Keratinocyte (primary cell): ENCODE data around the gene NEURL4. TPM values are rescaled to one million over a fixed set of nuclear protein-coding genes. Genes with fewer than 3 reads are reported as not detected.

ENCODE experiments used
- DNase-seq: peaks from one replicate; pipeline ENCODE4 v3.0.0-alpha.2; 2011; ENCODE audit warnings: low read depth, missing footprints, low spot score
- FAIRE-seq: peaks from 2 replicates; lab custom pipeline; 2011; peaks lifted over from hg19 to GRCh38; lab: Jason Lieb, UNC
- H2AFZ ChIP-seq: 2 replicates; pipeline ENCODE4 v1.6.0; 2012; ENCODE audit warnings: low read length, control low read depth, inconsistent platforms; ENCODE audit not compliant: control insufficient read depth
- H3K27ac ChIP-seq: 2 replicates; pipeline ENCODE4 v1.5.1; 2011; ENCODE audit warnings: low read length; ENCODE audit not compliant: control insufficient read depth, insufficient read depth
- H3K27me3 ChIP-seq: 3 replicates; pipeline ENCODE4 v1.6.0; 2011; ENCODE audit warnings: low read length; ENCODE audit not compliant: control insufficient read depth, insufficient read depth; ENCODE audit errors: extremely low read depth
- H3K36me3 ChIP-seq, 2 experiments: 2 replicates in 1 of 2; 3 replicates in 1 of 2; pipeline ENCODE4 v1.5.1; 2011; ENCODE audit warnings: low read length in 2 of 2, mild to moderate bottlenecking in 1 of 2; ENCODE audit not compliant: control insufficient read depth in 2 of 2, insufficient read depth in 2 of 2; ENCODE audit errors: extremely low read depth in 1 of 2
- H3K4me1 ChIP-seq: 3 replicates; pipeline ENCODE4 v1.5.1; 2011; ENCODE audit warnings: low read length; ENCODE audit not compliant: control insufficient read depth, insufficient read depth; ENCODE audit errors: extremely low read depth
- H3K4me2 ChIP-seq: 3 replicates; pipeline ENCODE4 v1.6.0; 2011; ENCODE audit warnings: low read depth, low read length; ENCODE audit not compliant: control insufficient read depth, insufficient read depth; ENCODE audit errors: extremely low read depth
- H3K4me3 ChIP-seq, 3 experiments: fragments of 200-600 bp in 1 of 3; sonication (generic) in 1 of 3; 2 replicates in 2 of 3; 3 replicates in 1 of 3; pipeline ENCODE4 v1.5.1; 2011 to 2016; ENCODE audit warnings: low read length in 3 of 3, mild to moderate bottlenecking in 3 of 3, control low read depth in 2 of 3, inconsistent platforms in 1 of 3, low read depth in 1 of 3, mixed read lengths in 1 of 3, mixed run types in 1 of 3, moderate library complexity in 1 of 3; ENCODE audit not compliant: control insufficient read depth in 2 of 3, insufficient read depth in 2 of 3; ENCODE audit errors: extremely low read depth in 1 of 3
- H3K79me2 ChIP-seq: 2 replicates; pipeline ENCODE4 v1.6.0; 2012; ENCODE audit warnings: low read length; ENCODE audit not compliant: control insufficient read depth, insufficient read depth
- H3K9ac ChIP-seq: 3 replicates; pipeline ENCODE4 v1.6.0; 2011; ENCODE audit warnings: low read length; ENCODE audit not compliant: control insufficient read depth, insufficient read depth; ENCODE audit errors: extremely low read depth
- H3K9me1 ChIP-seq: 3 replicates; pipeline ENCODE4 v1.6.0; 2011; ENCODE audit warnings: low read length; ENCODE audit not compliant: control insufficient read depth, insufficient read depth; ENCODE audit errors: extremely low read depth
- H3K9me3 ChIP-seq: 2 replicates; pipeline ENCODE4 v1.5.1; 2012; ENCODE audit warnings: low read depth, low read length; ENCODE audit not compliant: control insufficient read depth
- H4K20me1 ChIP-seq: 3 replicates; pipeline ENCODE4 v1.6.0; 2011; ENCODE audit warnings: low read length; ENCODE audit not compliant: control insufficient read depth, insufficient read depth; ENCODE audit errors: extremely low read depth
- EZH2 ChIP-seq: IDR thresholded peaks from one replicate; pipeline ENCODE4 v1.6.1; 2012; ENCODE audit warnings: inconsistent platforms, mild to moderate bottlenecking, low read length, moderate library complexity
- dilution Hi-C: fragments of 300-500 bp; cut with MboI; formaldehyde crosslinking; loops from one replicate; pipeline ENCODE4 v1.7.0; 2020; ENCODE audit warnings: low sequenced_read_pairs; ENCODE audit not compliant: extremely low pct_ligation_motif_present
- polyA plus RNA-seq, 5 experiments: library from polyadenylated mRNA; depleted of rRNA in 3 of 5; stranded (reverse) in 3 of 5; stranded (forward) in 1 of 5; unstranded in 1 of 5; fragments of >200 nt; gene quantifications; 1 replicate in 1 of 5; 2 replicates in 3 of 5; 3 replicates in 1 of 5; pipeline versions ENCODE4 v1.2.1 to v1.2.3, GENCODE V29; 2011 to 2012; ENCODE audit warnings: missing spikeins in 2 of 5, low read depth in 1 of 5, low replicate concordance in 1 of 5
- small RNA-seq, 3 experiments: library from RNA; depleted of rRNA; stranded (forward); fragments of <200 nt; gene quantifications; one replicate each; pipeline ENCODE3, GENCODE V24; 2012; ENCODE audit warnings: low read depth in 3 of 3, low replicate concordance in 1 of 3; ENCODE audit not compliant: insufficient read length in 3 of 3
- TF ChIP-seq, protein P1 (sequence below), 3 experiments: IDR thresholded peaks in 1 of 3; conservative IDR thresholded peaks in 1 of 3; optimal IDR thresholded peaks in 1 of 3; 2 replicates in 2 of 3; 3 replicates in 1 of 3; pipeline versions ENCODE3 to v1.5.1; 2011; ENCODE audit warnings: low read length in 3 of 3, mild to moderate bottlenecking in 3 of 3, moderate library complexity in 2 of 3, control low read depth in 1 of 3, inconsistent platforms in 1 of 3; ENCODE audit not compliant: insufficient read depth in 2 of 3; ENCODE audit errors: extremely low read depth in 1 of 3

The NEURL4 gene
- polyA plus RNA-seq, 1 donor (not counting 4 experiments of a cell fraction or from before 2014, with no cell fraction given), result 11.3 TPM

GRCh38 chr17:7279448-7279847 is 49.7 kb downstream of the NEURL4 start:
- H3K4me2 ChIP-seq, result no peak overlapping the region
- peaks cover 16% of the 10 kb centered on the region for H3K4me1 ChIP-seq
- no peaks in the 10 kb centered on the region for H3K79me2 ChIP-seq
- TF ChIP-seq, protein P1, sequence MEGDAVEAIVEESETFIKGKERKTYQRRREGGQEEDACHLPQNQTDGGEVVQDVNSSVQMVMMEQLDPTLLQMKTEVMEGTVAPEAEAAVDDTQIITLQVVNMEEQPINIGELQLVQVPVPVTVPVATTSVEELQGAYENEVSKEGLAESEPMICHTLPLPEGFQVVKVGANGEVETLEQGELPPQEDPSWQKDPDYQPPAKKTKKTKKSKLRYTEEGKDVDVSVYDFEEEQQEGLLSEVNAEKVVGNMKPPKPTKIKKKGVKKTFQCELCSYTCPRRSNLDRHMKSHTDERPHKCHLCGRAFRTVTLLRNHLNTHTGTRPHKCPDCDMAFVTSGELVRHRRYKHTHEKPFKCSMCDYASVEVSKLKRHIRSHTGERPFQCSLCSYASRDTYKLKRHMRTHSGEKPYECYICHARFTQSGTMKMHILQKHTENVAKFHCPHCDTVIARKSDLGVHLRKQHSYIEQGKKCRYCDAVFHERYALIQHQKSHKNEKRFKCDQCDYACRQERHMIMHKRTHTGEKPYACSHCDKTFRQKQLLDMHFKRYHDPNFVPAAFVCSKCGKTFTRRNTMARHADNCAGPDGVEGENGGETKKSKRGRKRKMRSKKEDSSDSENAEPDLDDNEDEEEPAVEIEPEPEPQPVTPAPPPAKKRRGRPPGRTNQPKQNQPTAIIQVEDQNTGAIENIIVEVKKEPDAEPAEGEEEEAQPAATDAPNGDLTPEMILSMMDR (optimal IDR thresholded peaks at IDR 0.05 in 1 of 3, IDR thresholded peaks at IDR 0.05 in 1 of 3, conservative IDR thresholded peaks at IDR 0.05 in 1 of 3; ENCODE audit: extremely low read depth in 1 of 3, insufficient read depth in 2 of 3, low read length in 3 of 3), result no peak
- TF ChIP-seq EZH2, result no peak
- no peaks in the 10 kb centered on the region for H3K36me3 ChIP-seq
- no peak overlapping the region for H2AFZ ChIP-seq
- FAIRE-seq (no peak), DNase-seq (no peak)
- H3K9ac ChIP-seq, result no peak overlapping the region
- H3K27me3 ChIP-seq, result peaks cover 24% of the 10 kb centered on the region
- no peak overlapping the region for H3K4me3 ChIP-seq
- no peaks in the 10 kb centered on the region for H3K9me3 ChIP-seq
- no peak overlapping the region for H3K27ac ChIP-seq
- no peaks in the 10 kb centered on the region for H3K9me1 ChIP-seq
- H4K20me1 ChIP-seq, result no peaks in the 10 kb centered on the region
- dilution Hi-C loops, result no loop called here

DNA sequence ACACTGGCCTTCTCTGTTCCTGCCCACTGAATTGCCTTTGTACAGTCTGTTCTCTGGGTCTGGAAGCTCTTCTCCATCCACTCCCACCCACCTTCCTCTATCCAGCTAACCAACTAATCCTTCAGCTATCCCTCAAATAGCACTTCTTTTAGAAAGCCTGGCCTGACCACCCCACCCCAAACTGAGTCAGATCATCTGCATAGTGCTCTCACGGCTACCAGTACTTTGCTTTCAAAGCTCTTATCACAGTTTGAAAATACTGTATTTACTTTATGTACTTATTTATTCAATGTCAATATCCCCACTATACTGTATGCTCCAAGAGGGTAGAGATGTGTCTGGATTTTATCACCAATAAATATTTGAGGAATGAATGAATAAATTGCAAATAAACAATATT is 62.4 kb downstream of the NEURL4 start:
- Histone ChIP-seq H3K4me2 (no peak overlapping the region), H3K27ac (no peak overlapping the region), H2AFZ (no peak overlapping the region), H3K27me3 (no peaks in the 10 kb centered on the region), H3K9me3 (no peaks in the 10 kb centered on the region), H3K4me1 (peaks cover 16% of the 10 kb centered on the region), H3K36me3 (no peaks in the 10 kb centered on the region), H3K4me3 (no peak overlapping the region), H3K9me1 (no peaks in the 10 kb centered on the region), H3K9ac (no peak overlapping the region), H4K20me1 (no peaks in the 10 kb centered on the region), H3K79me2 (no peaks in the 10 kb centered on the region)
- DNase-seq (no peak), FAIRE-seq (no peak)
- dilution Hi-C loops, result no loop called here
- TF ChIP-seq, protein P1 (optimal IDR thresholded peaks at IDR 0.05 in 1 of 3, IDR thresholded peaks at IDR 0.05 in 1 of 3, conservative IDR thresholded peaks at IDR 0.05 in 1 of 3; ENCODE audit: extremely low read depth in 1 of 3, insufficient read depth in 2 of 3, low read length in 3 of 3), result no peak
- no peak for TF ChIP-seq EZH2

Small RNAs within 50 kb of the gene (small RNA-seq; reads per million reads assigned to genes)
- gene AC026954.2 (0 reads per million in 3 experiments), gene RF00019 (0 reads per million in 3 experiments)

Other genes with a start within 250 kb of the NEURL4 start
- not detected in 3 replicates for gene CLEC10A, start 249.1 kb downstream of the NEURL4 start, polyA plus RNA-seq
- not detected in 3 replicates for gene ASGR2, start 214.5 kb downstream of the NEURL4 start, polyA plus RNA-seq
- 0.12 to 0.22 TPM (median 0.18 TPM) in 3 replicates for gene ASGR1, start 150.0 kb downstream of the NEURL4 start, polyA plus RNA-seq
- 4.5 to 7.2 TPM (median 5.5 TPM) in 3 replicates for gene DLG4, start 109.5 kb downstream of the NEURL4 start, polyA plus RNA-seq
- gene ACADVL, start 109.4 kb downstream of the NEURL4 start, polyA plus RNA-seq, result 300 to 633 TPM (median 301 TPM) in 3 replicates
- 3.7 to 6.3 TPM (median 4.7 TPM) in 3 replicates for gene DVL2, start 94.8 kb downstream of the NEURL4 start, polyA plus RNA-seq
- gene PHF23, start 89.9 kb downstream of the NEURL4 start, polyA plus RNA-seq, result 52.8 to 61.6 TPM (median 55.3 TPM) in 3 replicates
- gene GABARAP, start 86.9 kb downstream of the NEURL4 start, polyA plus RNA-seq, result 271 to 416 TPM (median 391 TPM) in 3 replicates
- 60.8 to 143 TPM (median 66.2 TPM) in 3 replicates for gene CTDNEP1, start 77.6 kb downstream of the NEURL4 start, polyA plus RNA-seq
- 19.4 to 24.9 TPM (median 21.4 TPM) in 3 replicates for gene ELP5, start 77.1 kb downstream of the NEURL4 start, polyA plus RNA-seq
- 6.3 to 9.0 TPM (median 6.8 TPM) in 3 replicates for gene CLDN7, start 66.9 kb downstream of the NEURL4 start, polyA plus RNA-seq
- 0.05 TPM in 1 of 3 replicates, not detected in the others for gene SLC2A4, start 47.6 kb downstream of the NEURL4 start, polyA plus RNA-seq
- gene YBX2, start 34.7 kb downstream of the NEURL4 start, polyA plus RNA-seq, result 0.01 to 0.05 TPM (median 0.05 TPM) in 3 replicates
- 769 to 1,493 TPM (median 948 TPM) in 3 replicates for gene EIF5A, start 21.7 kb downstream of the NEURL4 start, polyA plus RNA-seq
- 20.7 to 54.1 TPM (median 24.7 TPM) in 3 replicates for gene GPS2, start 14.0 kb downstream of the NEURL4 start, polyA plus RNA-seq
- gene ACAP1, start 7.2 kb upstream of the NEURL4 start, polyA plus RNA-seq, result 0.33 to 3.1 TPM (median 1.7 TPM) in 3 replicates
- 17.5 to 33.7 TPM (median 18.5 TPM) in 3 replicates for gene KCTD11, start 22.8 kb upstream of the NEURL4 start, polyA plus RNA-seq
- not detected in 3 replicates for gene TMEM95, start 25.8 kb upstream of the NEURL4 start, polyA plus RNA-seq
- gene TNK1, start 51.8 kb upstream of the NEURL4 start, polyA plus RNA-seq, result 10.6 to 15.8 TPM (median 12.1 TPM) in 3 replicates
- 30.5 to 82.8 TPM (median 36.9 TPM) in 3 replicates for gene PLSCR3, start 65.2 kb upstream of the NEURL4 start, polyA plus RNA-seq
- gene TMEM256, start 74.8 kb upstream of the NEURL4 start, polyA plus RNA-seq, result 68.1 to 131 TPM (median 90.1 TPM) in 3 replicates
- gene NLGN2, start 78.5 kb upstream of the NEURL4 start, polyA plus RNA-seq, result 2.5 to 4.9 TPM (median 4.8 TPM) in 3 replicates
- gene SPEM1, start 91.0 kb upstream of the NEURL4 start, polyA plus RNA-seq, result not detected in 3 replicates
- not detected in 3 replicates for gene SPEM2, start 96.3 kb upstream of the NEURL4 start, polyA plus RNA-seq
- not detected in 3 replicates for gene SPEM3, start 99.5 kb upstream of the NEURL4 start, polyA plus RNA-seq
- 6.8 to 10.0 TPM (median 9.1 TPM) in 3 replicates for gene TMEM102, start 106.1 kb upstream of the NEURL4 start, polyA plus RNA-seq
- 27.4 to 46.9 TPM (median 30.4 TPM) in 3 replicates for gene FGF11, start 110.2 kb upstream of the NEURL4 start, polyA plus RNA-seq
- 13.1 to 51.3 TPM (median 22.0 TPM) in 3 replicates for gene CHRNB1, start 115.7 kb upstream of the NEURL4 start, polyA plus RNA-seq
- gene ZBTB4, start 150.3 kb upstream of the NEURL4 start, polyA plus RNA-seq, result 20.9 to 23.9 TPM (median 21.8 TPM) in 3 replicates
- not detected in 3 replicates for gene SLC35G6, start 152.1 kb upstream of the NEURL4 start, polyA plus RNA-seq
- gene POLR2A, start 155.0 kb upstream of the NEURL4 start, polyA plus RNA-seq, result 8.3 to 24.3 TPM (median 17.5 TPM) in 3 replicates
- 0.39 to 1.5 TPM (median 1.0 TPM) in 3 replicates for gene TNFSF12, start 219.7 kb upstream of the NEURL4 start, polyA plus RNA-seq
- gene TNFSF13, start 229.4 kb upstream of the NEURL4 start, polyA plus RNA-seq, result 2.4 to 5.7 TPM (median 3.9 TPM) in 3 replicates
- 98.9 to 110 TPM (median 99.1 TPM) in 3 replicates for gene SENP3, start 232.6 kb upstream of the NEURL4 start, polyA plus RNA-seq